ENCODE data around the gene LZTR1. TPM values are rescaled to one million over a fixed set of nuclear protein-coding genes. Genes with fewer than 3 reads are reported as not detected.

LZTR1 gene
- total and polyA plus RNA-seq, 10 of the 15 experiments (the other 5 are each of a cell fraction or from before 2014, with no cell fraction given), result 0.82 to 50.3 (median 19.3) TPM

DNA sequence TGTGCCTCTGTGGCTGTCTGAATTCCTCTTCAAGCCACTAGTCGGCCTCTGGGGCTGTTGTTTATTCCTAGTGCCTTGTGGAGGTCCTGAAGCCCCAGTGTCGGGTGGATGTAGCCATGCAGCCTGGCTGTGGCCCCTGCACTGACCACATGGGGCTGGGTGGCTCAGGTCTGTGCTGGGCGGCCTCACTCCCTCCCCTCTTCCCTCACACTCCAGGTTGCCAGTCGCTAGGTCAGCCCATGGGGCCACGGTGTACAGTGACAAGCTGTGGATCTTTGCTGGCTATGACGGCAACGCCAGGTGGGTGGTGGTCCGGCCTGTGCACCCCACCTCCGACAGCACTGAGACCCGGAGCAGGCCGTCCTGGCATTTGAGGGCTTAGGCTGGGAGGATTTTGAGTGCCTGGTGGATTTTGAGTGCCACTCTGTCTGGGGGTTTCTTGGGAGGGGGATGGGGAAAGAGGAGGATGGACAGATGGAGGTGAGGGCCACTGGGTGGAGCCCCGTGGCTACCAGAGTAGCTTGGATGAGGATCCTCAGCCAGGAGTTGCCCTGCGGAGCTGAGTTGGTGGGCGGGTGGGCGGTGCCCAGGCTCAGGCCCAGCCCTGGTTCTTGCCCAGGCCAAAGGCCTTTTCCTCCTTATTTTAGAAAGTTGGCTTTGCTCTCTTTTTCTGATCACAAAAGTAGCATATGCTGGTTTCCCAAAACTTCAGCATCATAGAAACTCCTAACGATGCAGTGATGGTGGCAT lies 6.7 kb downstream of the LZTR1 start (continued):
- TF ChIP-seq, protein P1, sequence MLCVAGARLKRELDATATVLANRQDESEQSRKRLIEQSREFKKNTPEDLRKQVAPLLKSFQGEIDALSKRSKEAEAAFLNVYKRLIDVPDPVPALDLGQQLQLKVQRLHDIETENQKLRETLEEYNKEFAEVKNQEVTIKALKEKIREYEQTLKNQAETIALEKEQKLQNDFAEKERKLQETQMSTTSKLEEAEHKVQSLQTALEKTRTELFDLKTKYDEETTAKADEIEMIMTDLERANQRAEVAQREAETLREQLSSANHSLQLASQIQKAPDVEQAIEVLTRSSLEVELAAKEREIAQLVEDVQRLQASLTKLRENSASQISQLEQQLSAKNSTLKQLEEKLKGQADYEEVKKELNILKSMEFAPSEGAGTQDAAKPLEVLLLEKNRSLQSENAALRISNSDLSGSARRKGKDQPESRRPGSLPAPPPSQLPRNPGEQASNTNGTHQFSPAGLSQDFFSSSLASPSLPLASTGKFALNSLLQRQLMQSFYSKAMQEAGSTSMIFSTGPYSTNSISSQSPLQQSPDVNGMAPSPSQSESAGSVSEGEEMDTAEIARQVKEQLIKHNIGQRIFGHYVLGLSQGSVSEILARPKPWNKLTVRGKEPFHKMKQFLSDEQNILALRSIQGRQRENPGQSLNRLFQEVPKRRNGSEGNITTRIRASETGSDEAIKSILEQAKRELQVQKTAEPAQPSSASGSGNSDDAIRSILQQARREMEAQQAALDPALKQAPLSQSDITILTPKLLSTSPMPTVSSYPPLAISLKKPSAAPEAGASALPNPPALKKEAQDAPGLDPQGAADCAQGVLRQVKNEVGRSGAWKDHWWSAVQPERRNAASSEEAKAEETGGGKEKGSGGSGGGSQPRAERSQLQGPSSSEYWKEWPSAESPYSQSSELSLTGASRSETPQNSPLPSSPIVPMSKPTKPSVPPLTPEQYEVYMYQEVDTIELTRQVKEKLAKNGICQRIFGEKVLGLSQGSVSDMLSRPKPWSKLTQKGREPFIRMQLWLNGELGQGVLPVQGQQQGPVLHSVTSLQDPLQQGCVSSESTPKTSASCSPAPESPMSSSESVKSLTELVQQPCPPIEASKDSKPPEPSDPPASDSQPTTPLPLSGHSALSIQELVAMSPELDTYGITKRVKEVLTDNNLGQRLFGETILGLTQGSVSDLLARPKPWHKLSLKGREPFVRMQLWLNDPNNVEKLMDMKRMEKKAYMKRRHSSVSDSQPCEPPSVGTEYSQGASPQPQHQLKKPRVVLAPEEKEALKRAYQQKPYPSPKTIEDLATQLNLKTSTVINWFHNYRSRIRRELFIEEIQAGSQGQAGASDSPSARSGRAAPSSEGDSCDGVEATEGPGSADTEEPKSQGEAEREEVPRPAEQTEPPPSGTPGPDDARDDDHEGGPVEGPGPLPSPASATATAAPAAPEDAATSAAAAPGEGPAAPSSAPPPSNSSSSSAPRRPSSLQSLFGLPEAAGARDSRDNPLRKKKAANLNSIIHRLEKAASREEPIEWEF (IDR thresholded peaks at IDR 0.05; ENCODE audit: insufficient replicate concordance, low read depth, low read length), result no peak
- TF ChIP-seq KLF5 (IDR thresholded peaks at IDR 0.05; ENCODE audit: partially characterized antibody) (no peak), NFYB (IDR thresholded peaks at IDR 0.05; ENCODE audit: insufficient read depth, low read depth, low read length) (no peak)

DNA sequence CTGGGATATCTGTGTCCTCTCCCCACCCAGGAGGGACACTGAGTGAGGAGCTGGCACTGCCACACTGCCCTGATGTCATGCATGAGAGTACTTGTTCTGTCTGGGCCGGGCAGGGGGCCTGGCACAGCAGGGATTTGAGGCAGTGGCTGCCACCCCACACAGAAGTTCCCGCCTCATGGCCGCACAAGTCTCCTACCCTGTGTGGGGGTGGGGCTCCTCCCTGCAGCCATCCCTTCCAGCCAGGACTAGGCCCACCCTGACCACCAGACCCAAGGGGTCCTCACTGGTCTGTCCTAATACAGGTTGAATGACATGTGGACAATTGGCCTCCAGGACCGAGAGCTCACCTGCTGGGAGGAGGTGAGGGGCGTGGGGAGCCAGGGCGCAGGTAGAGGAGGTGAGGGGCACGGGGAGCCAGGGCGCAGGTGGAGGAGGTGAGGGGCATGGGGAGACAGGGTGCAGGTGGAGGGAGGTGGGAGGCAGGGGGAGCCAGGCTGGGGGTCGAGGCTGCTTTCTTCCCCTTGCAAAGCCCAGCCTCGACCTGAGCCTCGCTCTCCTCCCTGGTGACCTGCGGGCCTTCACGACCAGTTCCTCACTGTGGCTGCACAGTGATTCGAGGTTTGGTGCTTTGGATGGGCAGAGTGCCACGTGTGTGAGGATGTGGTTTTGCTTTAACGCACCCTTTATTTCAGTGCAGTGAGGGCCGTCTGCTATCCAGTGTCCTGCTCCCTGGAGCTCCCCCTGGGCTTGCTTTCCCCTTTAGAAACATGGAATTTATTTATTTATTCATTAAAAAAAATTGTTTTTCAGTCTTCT lies 7.4 kb downstream of the LZTR1 start:
- no peaks in the 10 kb centered on the region for H3K79me2 ChIP-seq (ENCODE audit: control insufficient read depth, insufficient read depth, low read length)
- 37% methylated on average over 12 of the region's 17 CpGs for WGBS (ENCODE audit: insufficient coverage, insufficient replicate concordance, low lambda C conversion rate, missing lambda C conversion rate)
- peaks cover 0 to 3% of the 10 kb centered on the region in 2 experiments; a peak in 2 of 4 replicates for H3K36me3 ChIP-seq (ENCODE audit: control insufficient read depth in 2 of 2, insufficient read depth in 2 of 2, low read length in 1 of 2)
- H3K4me2 ChIP-seq (ENCODE audit: control insufficient read depth, insufficient read depth), result no peak overlapping the region
- intact Hi-C loops (cut with micrococcal nuclease; ENCODE audit: unreplicated experiment) (no loop called here), in situ Hi-C loops (cut with MboI) (no loop called here)
- H3K27me3 ChIP-seq (replicated peaks in 1 of 2; ENCODE audit: control insufficient read depth in 2 of 2, insufficient read depth in 2 of 2, low read length in 1 of 2), result no peaks in the 10 kb centered on the region
- POLR2A ChIA-PET, result interaction anchor here (1.0 kb wide), 1 partner anchor 10 kb away, joined by 3 read pairs; no protein-coding TSS in a partner anchor
- H2AFZ ChIP-seq (ENCODE audit: control insufficient read depth, low read depth, low read length), result no peak overlapping the region
- no TSS peak for BruUV-seq (replicated peaks)
- SMC1A ChIA-PET (ENCODE audit: uncharacterized antibody, unreplicated experiment), result no interaction called here
- RAD21 ChIA-PET (ENCODE audit: unreplicated experiment), result no interaction called here
- ATAC-seq (no peak), DNase-seq (ENCODE audit: low read depth, low spot score) (no peak), FAIRE-seq (no peak)
- no peak overlapping the region for H3K27ac ChIP-seq (ENCODE audit: control insufficient read depth, insufficient read depth)
- no peaks in the 10 kb centered on the region for H4K20me1 ChIP-seq (ENCODE audit: control insufficient read depth, insufficient read depth)
- no peak overlapping the region for H3K4me3 ChIP-seq
- no peaks in the 10 kb centered on the region for H3K9me3 ChIP-seq (replicated peaks; ENCODE audit: control insufficient read depth, insufficient read depth, low read length)
- TF ChIP-seq, protein P2, sequence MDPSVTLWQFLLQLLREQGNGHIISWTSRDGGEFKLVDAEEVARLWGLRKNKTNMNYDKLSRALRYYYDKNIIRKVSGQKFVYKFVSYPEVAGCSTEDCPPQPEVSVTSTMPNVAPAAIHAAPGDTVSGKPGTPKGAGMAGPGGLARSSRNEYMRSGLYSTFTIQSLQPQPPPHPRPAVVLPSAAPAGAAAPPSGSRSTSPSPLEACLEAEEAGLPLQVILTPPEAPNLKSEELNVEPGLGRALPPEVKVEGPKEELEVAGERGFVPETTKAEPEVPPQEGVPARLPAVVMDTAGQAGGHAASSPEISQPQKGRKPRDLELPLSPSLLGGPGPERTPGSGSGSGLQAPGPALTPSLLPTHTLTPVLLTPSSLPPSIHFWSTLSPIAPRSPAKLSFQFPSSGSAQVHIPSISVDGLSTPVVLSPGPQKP (IDR thresholded peaks at IDR 0.05; ENCODE audit: low read depth, low read length), result no peak
- peak; percentile 33 for TF ChIP-seq POLR2A (IDR thresholded peaks at IDR 0.05; ENCODE audit: low read depth, low read length)
- H3K4me1 ChIP-seq (ENCODE audit: control insufficient read depth, insufficient read depth, low read length), result no peaks in the 10 kb centered on the region
- no peak overlapping the region for H3K9ac ChIP-seq (ENCODE audit: control insufficient read depth, insufficient read depth, low read length)
- CTCF ChIA-PET, result interaction anchor here (0.5 kb wide), 1 partner anchor 1219 kb away, joined by 3 read pairs; no protein-coding TSS in a partner anchor
